Measurements from ENCODE around the gene PPARG.

- TF ChIP-seq EZH2 (IDR thresholded peaks at IDR 0.05; ENCODE audit: insufficient read depth, poor library complexity, severe bottlenecking) (no peak), EZH2phosphoT487 (IDR thresholded peaks at IDR 0.05; ENCODE audit: insufficient read depth, low read depth) (no peak)
Measured at GRCh38 chr3:12307136-12307535, 18.3 kb downstream of the PPARG start.
